ENCODE data around the gene PDE4D.
"Not testable (repeated sequence)": the region's sequence is repeated elsewhere in the genome, so short reads cannot be mapped to it uniquely, and the experiment has no call there.

Gene PDE4D

DNA sequence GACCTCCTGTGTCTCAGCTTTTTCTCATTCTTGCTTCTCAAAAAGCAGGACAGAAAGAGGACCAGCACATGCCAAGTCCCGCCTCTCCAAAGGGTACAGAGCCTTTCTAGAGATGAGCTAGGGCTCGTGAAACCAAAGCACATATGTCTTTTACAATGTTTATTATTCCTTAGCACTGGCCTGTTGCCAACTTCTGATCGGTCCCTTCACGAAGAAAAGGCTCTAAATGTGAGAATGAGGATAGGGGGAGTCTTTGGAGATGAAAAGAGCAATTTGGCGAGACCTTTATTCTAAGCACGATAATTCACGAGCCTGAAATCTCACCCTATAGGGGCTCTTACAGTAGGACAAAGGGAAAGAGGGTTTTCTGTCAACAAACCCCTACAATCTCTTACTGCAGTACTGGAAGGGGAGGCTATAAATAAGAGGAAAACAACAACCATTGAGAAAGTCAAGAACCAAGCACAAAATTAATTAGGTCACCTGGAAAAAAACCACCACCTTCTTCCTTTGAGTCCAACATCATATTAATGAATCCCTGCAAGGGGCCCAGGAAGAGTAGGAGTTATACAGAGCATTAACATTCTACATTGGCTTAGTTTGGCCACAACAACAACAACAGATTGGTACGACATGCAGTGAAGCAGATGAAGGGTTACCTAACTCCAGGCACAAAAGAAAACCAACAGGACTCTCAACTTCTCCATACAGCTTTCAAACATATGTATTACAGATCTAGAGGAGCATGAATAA, 309.5 kb downstream of the PDE4D start:
- H3K27ac ChIP-seq (ENCODE audit: insufficient read depth, low read depth, low read length, poor library complexity, severe bottlenecking) = no peak overlapping the region
- no peak overlapping the region for H3K4me3 ChIP-seq (ENCODE audit: insufficient read depth, low read depth, low read length)
- 78 to 79% methylated on average over 7 to 8 of the region's 8 CpGs for WGBS, 2 experiments
- no peaks in the 10 kb centered on the region for H3K27me3 ChIP-seq (ENCODE audit: control insufficient read depth, insufficient read depth, low read length, poor library complexity, severe bottlenecking)
- no peaks in the 10 kb centered on the region for H3K9me3 ChIP-seq (ENCODE audit: control insufficient read depth, low read length)
- H3K4me1 ChIP-seq (ENCODE audit: control insufficient read depth, insufficient read depth, low read length) = peaks cover 22% of the 10 kb centered on the region
- H3K36me3 ChIP-seq (ENCODE audit: control insufficient read depth, insufficient read depth, low read length) = no peaks in the 10 kb centered on the region

DNA sequence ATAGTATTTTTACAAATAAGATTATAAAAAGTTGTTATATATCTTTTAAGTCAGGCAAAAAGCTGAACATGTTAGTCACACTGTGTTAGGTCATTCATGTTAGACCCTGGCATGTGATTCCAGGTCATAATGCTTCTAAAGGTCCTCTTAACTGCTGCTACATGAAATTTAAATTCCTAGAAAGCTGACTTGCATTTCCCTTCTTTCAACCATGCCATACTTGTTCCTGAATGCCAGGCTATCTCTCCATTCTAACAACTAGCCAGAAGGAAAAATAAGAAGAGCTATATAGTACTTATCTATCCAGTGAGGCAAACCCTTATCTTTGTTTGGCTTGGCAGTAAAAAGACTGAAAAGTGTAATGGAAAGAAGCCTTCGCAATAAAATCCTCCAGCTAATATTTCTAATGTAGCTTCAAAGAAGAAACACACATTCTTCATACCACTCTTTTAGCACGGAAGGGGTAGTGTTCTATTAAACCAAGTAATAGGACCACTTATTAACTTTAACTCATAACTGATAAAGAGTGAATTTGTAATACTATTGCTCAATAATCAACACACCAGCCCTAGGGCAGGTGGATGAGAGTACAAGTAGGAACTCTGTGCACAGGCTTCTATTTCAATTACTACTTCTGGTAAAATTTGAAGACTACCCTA, 310.2 kb downstream of the PDE4D start:
- Histone ChIP-seq H3K27me3 (ENCODE audit: control insufficient read depth, insufficient read depth, low read length, poor library complexity, severe bottlenecking) (no peaks in the 10 kb centered on the region), H3K27ac (ENCODE audit: insufficient read depth, low read depth, low read length, poor library complexity, severe bottlenecking) (no peak overlapping the region), H3K9me3 (ENCODE audit: control insufficient read depth, low read length) (no peaks in the 10 kb centered on the region), H3K4me1 (ENCODE audit: control insufficient read depth, insufficient read depth, low read length) (peaks cover 21% of the 10 kb centered on the region), H3K36me3 (ENCODE audit: control insufficient read depth, insufficient read depth, low read length) (no peaks in the 10 kb centered on the region), H3K4me3 (ENCODE audit: insufficient read depth, low read depth, low read length) (no peak overlapping the region)
- 100% methylated on average over 1 to 2 of the region's 2 CpGs for WGBS, 2 experiments

DNA sequence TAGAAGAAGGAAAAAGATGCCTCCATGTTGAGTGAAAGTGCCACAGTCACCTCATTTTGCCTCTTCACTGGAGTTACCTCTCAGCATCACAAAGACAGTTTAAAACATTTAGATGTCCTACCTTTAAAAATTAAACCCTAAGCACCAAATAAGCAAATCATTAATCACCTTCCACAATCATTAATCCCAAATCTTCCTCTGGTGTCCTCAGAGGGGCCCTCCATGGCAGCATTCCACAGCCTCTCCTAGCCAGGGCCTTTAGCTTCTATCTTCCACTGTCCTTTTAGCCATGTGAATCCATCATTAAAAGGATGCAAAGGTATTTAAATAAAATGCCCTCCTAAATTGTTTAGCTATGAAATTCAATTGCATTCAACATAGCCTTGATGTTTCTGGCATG, 310.8 kb downstream of the PDE4D start:
- Histone ChIP-seq H3K4me3 (ENCODE audit: insufficient read depth, low read depth, low read length) (no peak overlapping the region), H3K9me3 (ENCODE audit: control insufficient read depth, low read length) (no peaks in the 10 kb centered on the region), H3K36me3 (ENCODE audit: control insufficient read depth, insufficient read depth, low read length) (no peaks in the 10 kb centered on the region), H3K27ac (ENCODE audit: insufficient read depth, low read depth, low read length, poor library complexity, severe bottlenecking) (no peak overlapping the region), H3K4me1 (ENCODE audit: control insufficient read depth, insufficient read depth, low read length) (peaks cover 16% of the 10 kb centered on the region), H3K27me3 (ENCODE audit: control insufficient read depth, insufficient read depth, low read length, poor library complexity, severe bottlenecking) (no peaks in the 10 kb centered on the region)

DNA sequence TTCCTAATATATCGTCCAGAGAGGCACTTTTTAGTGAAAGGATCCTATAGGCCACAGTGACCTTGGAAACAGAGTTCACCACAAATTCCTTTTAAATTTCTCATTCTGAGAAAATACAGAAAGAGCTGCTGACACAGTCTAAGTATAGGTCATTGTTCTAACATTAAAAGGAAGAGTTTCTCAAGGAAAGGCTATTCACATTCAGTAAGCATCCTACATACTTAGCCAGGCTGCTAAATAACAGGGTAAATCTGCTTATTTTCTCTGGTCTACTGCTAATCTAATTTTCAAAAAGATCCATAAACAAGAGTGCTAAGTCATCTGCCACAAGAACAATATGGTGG, 313.7 kb downstream of the PDE4D start:
- Histone ChIP-seq H3K27me3 (ENCODE audit: control insufficient read depth, insufficient read depth, low read length, poor library complexity, severe bottlenecking) (no peaks in the 10 kb centered on the region), H3K27ac (ENCODE audit: insufficient read depth, low read depth, low read length, poor library complexity, severe bottlenecking) (no peak overlapping the region), H3K4me3 (ENCODE audit: insufficient read depth, low read depth, low read length) (no peak overlapping the region), H3K36me3 (ENCODE audit: control insufficient read depth, insufficient read depth, low read length) (no peaks in the 10 kb centered on the region), H3K9me3 (ENCODE audit: control insufficient read depth, low read length) (no peaks in the 10 kb centered on the region), H3K4me1 (ENCODE audit: control insufficient read depth, insufficient read depth, low read length) (peaks cover 14% of the 10 kb centered on the region)
- 87 to 89% methylated on average over 1 of the region's 1 CpG for WGBS, 2 experiments

DNA sequence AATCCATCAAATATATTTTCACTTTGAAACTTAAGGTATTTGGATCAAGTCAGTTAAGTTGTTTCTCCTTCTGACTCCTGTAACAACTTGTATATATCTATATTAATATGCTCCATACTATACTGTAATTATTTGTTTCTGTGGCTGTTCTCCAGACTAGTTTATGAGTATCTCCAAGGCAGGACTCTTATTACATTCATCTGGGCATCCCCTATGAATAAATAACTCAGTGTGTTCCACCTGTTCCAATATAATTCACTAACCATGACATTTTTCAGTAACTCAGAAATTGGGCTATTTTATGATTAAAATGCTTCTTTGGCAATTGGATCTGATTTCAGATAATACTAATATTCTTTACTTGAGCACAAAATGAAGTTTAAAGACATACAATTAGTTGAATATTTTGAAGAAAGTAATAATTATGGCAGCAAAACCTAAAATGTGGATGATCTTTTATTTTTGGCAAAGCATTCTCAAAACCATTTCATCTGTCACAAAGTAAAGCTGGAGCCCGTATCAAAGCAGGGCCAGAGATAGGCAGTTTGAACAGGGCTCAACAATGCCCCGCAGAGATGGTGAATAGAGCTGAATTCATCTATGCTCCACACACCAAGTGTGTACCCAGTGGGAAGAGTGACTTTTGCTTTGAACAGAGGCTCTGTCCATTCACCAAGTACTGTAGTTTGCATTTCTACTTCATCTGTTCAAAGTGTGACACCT, 314.3 kb downstream of the PDE4D start:
- Histone ChIP-seq H3K4me3 (ENCODE audit: insufficient read depth, low read depth, low read length) (no peak overlapping the region), H3K9me3 (ENCODE audit: control insufficient read depth, low read length) (no peaks in the 10 kb centered on the region), H3K4me1 (ENCODE audit: control insufficient read depth, insufficient read depth, low read length) (peaks cover 13% of the 10 kb centered on the region), H3K27ac (ENCODE audit: insufficient read depth, low read depth, low read length, poor library complexity, severe bottlenecking) (no peak overlapping the region), H3K27me3 (ENCODE audit: control insufficient read depth, insufficient read depth, low read length, poor library complexity, severe bottlenecking) (no peaks in the 10 kb centered on the region), H3K36me3 (ENCODE audit: control insufficient read depth, insufficient read depth, low read length) (no peaks in the 10 kb centered on the region)
- WGBS, 2 experiments = 80 to 83% methylated on average over 2 of the region's 2 CpGs

GRCh38 chr5:59577485-59577884, 316.0 kb downstream of the PDE4D start:
- Histone ChIP-seq H3K4me3 (ENCODE audit: insufficient read depth, low read depth, low read length) (no peak overlapping the region), H3K36me3 (ENCODE audit: control insufficient read depth, insufficient read depth, low read length) (no peaks in the 10 kb centered on the region), H3K4me1 (ENCODE audit: control insufficient read depth, insufficient read depth, low read length) (peaks cover 5% of the 10 kb centered on the region), H3K27me3 (ENCODE audit: control insufficient read depth, insufficient read depth, low read length, poor library complexity, severe bottlenecking) (no peaks in the 10 kb centered on the region), H3K27ac (ENCODE audit: insufficient read depth, low read depth, low read length, poor library complexity, severe bottlenecking) (no peak overlapping the region), H3K9me3 (ENCODE audit: control insufficient read depth, low read length) (no peaks in the 10 kb centered on the region)
- WGBS, 2 experiments = 100% methylated on average over 1 of the region's 1 CpG

- H3K9me3 ChIP-seq (ENCODE audit: control insufficient read depth, low read length) = no peaks in the 10 kb centered on the region
- peaks cover 5% of the 10 kb centered on the region for H3K4me1 ChIP-seq (ENCODE audit: control insufficient read depth, insufficient read depth, low read length)
- H3K27me3 ChIP-seq (ENCODE audit: control insufficient read depth, insufficient read depth, low read length, poor library complexity, severe bottlenecking) = no peaks in the 10 kb centered on the region
- no peak overlapping the region for H3K4me3 ChIP-seq (ENCODE audit: insufficient read depth, low read depth, low read length)
- no peaks in the 10 kb centered on the region for H3K36me3 ChIP-seq (ENCODE audit: control insufficient read depth, insufficient read depth, low read length)
- no peak overlapping the region for H3K27ac ChIP-seq (ENCODE audit: insufficient read depth, low read depth, low read length, poor library complexity, severe bottlenecking)
- 70 to 94% methylated on average over 1 of the region's 3 CpGs for WGBS, 2 experiments
Measured at GRCh38 chr5:59575648-59576445, 317.7 kb downstream of the PDE4D start.

DNA sequence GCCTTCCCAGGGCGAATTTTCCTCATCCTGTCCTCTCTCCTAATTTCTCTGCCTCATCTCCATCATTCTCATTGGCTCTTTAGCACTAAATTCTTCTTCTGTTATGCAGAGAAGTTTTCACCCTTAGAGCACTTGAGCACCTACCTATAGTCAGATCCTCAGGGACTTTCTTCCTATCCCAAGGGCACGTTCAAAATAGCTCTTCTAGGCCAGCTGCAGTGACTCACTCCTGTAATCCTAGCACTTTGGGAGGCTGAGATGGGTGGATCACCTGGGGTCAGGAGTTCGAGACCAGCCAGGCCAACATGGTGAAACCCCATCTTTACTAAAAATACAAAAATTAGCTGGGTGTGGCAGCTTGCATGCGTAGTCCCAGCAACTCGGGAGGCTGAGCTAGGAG, 320.0 kb downstream of the PDE4D start:
- not testable (repeated sequence) for H3K4me1 ChIP-seq (ENCODE audit: control insufficient read depth, insufficient read depth, low read length); H3K4me3 ChIP-seq (ENCODE audit: insufficient read depth, low read depth, low read length); H3K36me3 ChIP-seq (ENCODE audit: control insufficient read depth, insufficient read depth, low read length); H3K27me3 ChIP-seq (ENCODE audit: control insufficient read depth, insufficient read depth, low read length, poor library complexity, severe bottlenecking); H3K27ac ChIP-seq (ENCODE audit: insufficient read depth, low read depth, low read length, poor library complexity, severe bottlenecking); H3K9me3 ChIP-seq (ENCODE audit: control insufficient read depth, low read length)
- 86% methylated on average over 5 of the region's 5 CpGs for WGBS, 2 experiments

- no peak overlapping the region for H3K4me3 ChIP-seq (ENCODE audit: insufficient read depth, low read depth, low read length)
- WGBS, 2 experiments = 92 to 94% methylated on average over 3 of the region's 3 CpGs
- H3K4me1 ChIP-seq (ENCODE audit: control insufficient read depth, insufficient read depth, low read length) = peaks cover 4% of the 10 kb centered on the region
- no peaks in the 10 kb centered on the region for H3K36me3 ChIP-seq (ENCODE audit: control insufficient read depth, insufficient read depth, low read length)
- H3K27me3 ChIP-seq (ENCODE audit: control insufficient read depth, insufficient read depth, low read length, poor library complexity, severe bottlenecking) = no peaks in the 10 kb centered on the region
- H3K27ac ChIP-seq (ENCODE audit: insufficient read depth, low read depth, low read length, poor library complexity, severe bottlenecking) = no peak overlapping the region
- H3K9me3 ChIP-seq (ENCODE audit: control insufficient read depth, low read length) = no peaks in the 10 kb centered on the region
Measured at GRCh38 chr5:59571067-59571466, 322.5 kb downstream of the PDE4D start.
